Kidney (tissue), 14 donors: ENCODE measurements around the gene WDFY4. TPM values are rescaled to one million over a fixed set of nuclear protein-coding genes. Genes with fewer than 3 reads are reported as not detected.

Source experiments
- DNase-seq, 5 donors: peaks; one replicate each; pipeline ENCODE4 v3.0.0-alpha.2; 2013 to 2020
- FAIRE-seq: peaks from 2 replicates; lab custom pipeline; 2012; peaks lifted over from hg19 to GRCh38; lab: Jason Lieb, UNC
- H3K27ac ChIP-seq, 2 donors: one replicate each; pipeline ENCODE4 v1.7.0; 2013; ENCODE audit warnings: low read depth in 2 of 2, low read length in 2 of 2, inconsistent platforms in 1 of 2
- H3K27me3 ChIP-seq: one replicate; pipeline ENCODE4 v1.7.1; 2013; ENCODE audit warnings: low read length, inconsistent platforms; ENCODE audit not compliant: control insufficient read depth, insufficient read depth
- H3K36me3 ChIP-seq, 3 donors: one replicate each; pipeline versions ENCODE4 v1.7.0 to v1.7.1; 2013; ENCODE audit warnings: low read length in 3 of 3, control low read depth in 1 of 3, inconsistent platforms in 1 of 3; ENCODE audit not compliant: insufficient read depth in 3 of 3, control insufficient read depth in 2 of 3
- H3K4me1 ChIP-seq, 3 donors: one replicate each; pipeline versions ENCODE4 v1.7.0 to v1.7.1; 2013; ENCODE audit warnings: low read length in 3 of 3, inconsistent platforms in 1 of 3, low read depth in 1 of 3; ENCODE audit not compliant: control insufficient read depth in 2 of 3, insufficient read depth in 2 of 3
- H3K4me3 ChIP-seq, 3 donors: one replicate each; pipeline versions ENCODE4 v1.7.0 to v1.8.1; 2013; ENCODE audit warnings: low read length in 3 of 3, control low read depth in 1 of 3, inconsistent platforms in 1 of 3
- H3K9ac ChIP-seq, 3 donors: one replicate each; pipeline versions ENCODE4 v1.7.0 to v1.7.1; 2013; ENCODE audit warnings: low read length in 3 of 3, control low read depth in 1 of 3, inconsistent platforms in 1 of 3
- H3K9me3 ChIP-seq, 3 donors: one replicate each; pipeline versions ENCODE4 v1.7.0 to v1.7.1; 2013; ENCODE audit warnings: low read length in 3 of 3, control low read depth in 1 of 3, inconsistent platforms in 1 of 3; ENCODE audit not compliant: control insufficient read depth in 2 of 3, insufficient read depth in 1 of 3
- intact Hi-C: fragments of 100-400 bp; cut with DNase I; formaldehyde crosslinking; loops from one replicate; pipeline ENCODE4 v1.11.1; 2022
- polyA plus RNA-seq: library from polyadenylated mRNA; stranded (reverse); fragments of 350-450 nt; fragmentation: Illumina TruSeq; extraction: RNeasy Lipid Tissue Mini Kit (QIAGEN cat#74804); gene quantifications from one replicate; pipeline ENCODE4 v1.2.3, GENCODE V29; 2014; ENCODE audit warnings: low read depth, low replicate concordance; ENCODE audit not compliant: insufficient read depth
- total RNA-seq: library from RNA; stranded (reverse); fragmentation: NEBNext Ultra II Directional; extraction: Animal tissue kit (Norgen Biotek cat#: 25700); gene quantifications from one replicate; pipeline ENCODE4 v1.2.1, GENCODE V29; 2021
- TF ChIP-seq, protein P1 (sequence below): IDR thresholded peaks from 3 replicates; pipeline ENCODE4 v1.5.1; 2012; ENCODE audit warnings: mild to moderate bottlenecking, moderate library complexity, borderline replicate concordance; ENCODE audit not compliant: insufficient read depth; ENCODE audit errors: extremely low read depth
- donor health status: control.
- donor health status: control.
- donor health status: control.
- donor health status: control.
- donor health status: control.
- donor health status: DM: yes; HTN: yes; CAD: no.
- donor health status: Normal renal cell carcinoma (clear cell type).

Gene WDFY4
- total and polyA plus RNA-seq, 2 donors from 2014 or later = 1.7 to 13.3 TPM

DNA sequence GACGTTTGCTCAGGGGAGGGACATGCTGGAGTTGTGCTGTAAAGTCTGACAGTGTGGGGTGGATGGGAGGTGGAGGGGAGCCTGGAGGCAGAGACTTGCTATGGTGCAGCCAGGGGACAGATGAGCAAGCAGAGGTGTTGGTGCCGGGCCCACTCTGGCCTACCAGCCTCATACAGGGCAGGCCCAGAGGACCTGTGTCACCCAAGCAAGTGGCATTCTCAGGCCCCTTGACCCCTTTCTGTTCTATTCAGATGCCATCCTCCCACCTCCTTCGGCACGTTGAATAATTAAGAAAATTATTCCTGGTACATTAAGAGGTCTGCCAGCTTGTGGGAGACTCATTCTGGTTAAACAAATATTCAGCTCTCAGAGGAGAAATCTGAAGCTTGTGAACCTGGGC is 8.5 kb downstream of the WDFY4 start:
- Histone ChIP-seq H3K4me1 (no peaks in the 10 kb centered on the region), H3K27ac (no peak overlapping the region), H3K36me3 (no peaks in the 10 kb centered on the region), H3K9me3 (no peaks in the 10 kb centered on the region), H3K9ac (no peak overlapping the region), H3K27me3 (no peaks in the 10 kb centered on the region), H3K4me3 (no peak overlapping the region)
- no peak for DNase-seq
- no peak for FAIRE-seq
- TF ChIP-seq, protein P1, sequence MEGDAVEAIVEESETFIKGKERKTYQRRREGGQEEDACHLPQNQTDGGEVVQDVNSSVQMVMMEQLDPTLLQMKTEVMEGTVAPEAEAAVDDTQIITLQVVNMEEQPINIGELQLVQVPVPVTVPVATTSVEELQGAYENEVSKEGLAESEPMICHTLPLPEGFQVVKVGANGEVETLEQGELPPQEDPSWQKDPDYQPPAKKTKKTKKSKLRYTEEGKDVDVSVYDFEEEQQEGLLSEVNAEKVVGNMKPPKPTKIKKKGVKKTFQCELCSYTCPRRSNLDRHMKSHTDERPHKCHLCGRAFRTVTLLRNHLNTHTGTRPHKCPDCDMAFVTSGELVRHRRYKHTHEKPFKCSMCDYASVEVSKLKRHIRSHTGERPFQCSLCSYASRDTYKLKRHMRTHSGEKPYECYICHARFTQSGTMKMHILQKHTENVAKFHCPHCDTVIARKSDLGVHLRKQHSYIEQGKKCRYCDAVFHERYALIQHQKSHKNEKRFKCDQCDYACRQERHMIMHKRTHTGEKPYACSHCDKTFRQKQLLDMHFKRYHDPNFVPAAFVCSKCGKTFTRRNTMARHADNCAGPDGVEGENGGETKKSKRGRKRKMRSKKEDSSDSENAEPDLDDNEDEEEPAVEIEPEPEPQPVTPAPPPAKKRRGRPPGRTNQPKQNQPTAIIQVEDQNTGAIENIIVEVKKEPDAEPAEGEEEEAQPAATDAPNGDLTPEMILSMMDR = no peak
- intact Hi-C loops = no loop called here

DNA sequence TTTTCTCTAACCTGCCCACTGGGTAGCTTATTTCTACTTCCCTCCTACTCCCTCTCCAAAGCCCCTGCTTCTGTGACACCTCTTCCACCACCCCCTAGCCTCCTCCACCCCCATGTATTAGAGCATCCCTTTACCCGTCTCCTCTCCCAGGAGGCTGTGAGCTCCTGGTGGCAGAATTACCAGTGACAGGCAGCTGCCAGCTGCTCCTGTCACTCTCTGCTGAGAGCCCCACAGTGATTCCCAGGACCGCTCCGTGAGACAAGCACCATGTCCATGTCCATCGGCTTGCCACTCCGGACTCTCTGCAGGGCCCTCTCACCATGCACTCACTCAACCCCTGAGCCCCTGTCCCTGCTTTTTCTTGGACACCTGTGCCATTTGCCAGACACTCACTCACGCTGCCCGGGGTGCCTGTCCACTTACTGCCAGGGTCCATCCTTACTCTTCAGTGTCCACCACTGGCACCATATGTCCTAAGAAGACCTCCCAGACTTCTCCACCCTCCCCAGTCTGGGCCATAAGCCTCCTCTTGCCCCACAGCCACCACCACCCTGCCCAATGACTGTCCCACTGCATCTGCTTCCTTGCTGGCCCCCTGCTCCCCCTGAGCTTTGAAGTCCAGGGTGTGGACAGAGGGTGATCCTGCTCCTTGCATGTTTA is 9.8 kb downstream of the WDFY4 start:
- intact Hi-C loops = no loop called here
- H3K27me3 ChIP-seq = no peaks in the 10 kb centered on the region
- TF ChIP-seq, protein P1 = no peak
- no peak overlapping the region for H3K9ac ChIP-seq
- DNase-seq (no peak), FAIRE-seq (no peak)
- H3K36me3 ChIP-seq = no peaks in the 10 kb centered on the region
- no peak overlapping the region for H3K27ac ChIP-seq
- no peaks in the 10 kb centered on the region for H3K9me3 ChIP-seq
- no peak overlapping the region for H3K4me3 ChIP-seq
- no peaks in the 10 kb centered on the region for H3K4me1 ChIP-seq

DNA sequence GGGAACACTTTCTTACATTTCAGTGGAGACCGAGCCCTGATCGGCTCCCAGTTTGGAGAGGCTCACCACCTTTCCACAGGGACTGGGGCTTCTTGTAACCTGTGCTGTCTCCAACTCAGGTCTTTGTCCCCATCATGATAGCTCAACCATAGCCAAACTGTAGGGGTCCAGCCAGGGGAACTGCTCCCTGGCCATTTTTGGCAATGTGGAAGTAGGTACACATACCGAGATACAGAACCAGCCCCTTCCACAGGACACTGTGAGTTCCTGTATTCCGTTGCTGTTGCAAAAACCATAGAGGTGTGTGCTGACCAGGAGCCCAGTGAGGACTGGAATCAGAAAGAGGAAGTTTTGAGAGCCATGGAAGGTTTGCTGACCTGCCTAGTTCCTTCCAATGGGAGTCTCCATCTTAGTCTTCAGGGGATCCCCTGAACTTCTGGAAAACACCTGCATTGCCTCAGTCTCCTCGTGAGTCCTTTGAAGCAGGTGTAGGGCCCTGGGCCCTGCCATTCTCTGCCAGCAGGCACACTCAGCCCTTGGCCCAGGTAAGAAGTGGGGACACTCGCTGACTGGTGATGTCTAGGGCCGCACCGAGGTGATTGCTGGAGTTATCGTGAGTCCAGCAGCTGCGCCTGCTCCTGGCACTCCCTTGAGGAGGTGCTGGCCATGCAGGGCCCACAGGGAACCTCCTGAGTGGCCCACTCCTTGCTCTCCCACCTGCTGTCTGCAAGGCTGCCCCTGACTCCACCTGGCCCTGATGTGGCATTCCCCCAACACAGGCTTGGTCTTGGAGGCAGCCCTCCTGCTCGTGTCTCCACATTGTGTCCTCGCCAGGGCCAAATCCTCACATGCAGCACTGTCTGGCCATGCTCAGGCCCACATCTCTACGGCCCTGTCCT is 11.2 kb downstream of the WDFY4 start:
- Histone ChIP-seq H3K27ac (no peak overlapping the region), H3K9ac (no peak overlapping the region), H3K9me3 (no peaks in the 10 kb centered on the region), H3K4me1 (no peaks in the 10 kb centered on the region), H3K36me3 (no peaks in the 10 kb centered on the region), H3K27me3 (no peaks in the 10 kb centered on the region), H3K4me3 (no peak overlapping the region)
- TF ChIP-seq, protein P1 = no peak
- intact Hi-C loops = no loop called here
- DNase-seq = no peak
- FAIRE-seq = no peak
